HG03045 (cell line): ENCODE measurements around the gene PSRC1.
"Not testable (repeated sequence)": the region's sequence is repeated elsewhere in the genome, so short reads cannot be mapped to it uniquely, and the experiment has no call there.

ENCODE experiments used
- ATAC-seq: cut with Tn5 transposase; IDR thresholded peaks from one replicate; pipeline ENCODE4 v1.9.1; 2021; ENCODE audit warnings: mild to moderate bottlenecking, moderate library complexity; ENCODE audit not compliant: unreplicated experiment

PSRC1 gene

DNA sequence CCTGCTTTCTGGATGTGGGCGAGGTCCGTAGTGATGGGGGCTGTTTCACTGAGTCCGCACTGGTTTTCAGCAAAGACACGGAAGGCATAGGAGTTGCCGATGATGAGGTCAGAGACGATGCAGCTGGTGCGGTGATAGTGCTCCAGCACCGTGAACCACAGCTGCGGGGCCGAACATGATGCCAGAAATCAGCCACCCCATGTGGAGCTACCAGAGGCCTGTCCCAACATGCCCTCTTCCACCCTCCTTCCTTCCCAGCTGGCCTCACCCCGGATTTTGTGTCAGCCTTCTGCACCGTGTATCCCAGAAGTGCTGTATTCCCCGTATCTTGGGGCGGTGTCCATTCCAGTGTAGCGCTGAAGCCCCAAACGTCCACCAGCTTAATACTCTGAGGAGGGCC lies 13.8 kb upstream of the PSRC1 start:
- ATAC-seq, result no peak

DNA sequence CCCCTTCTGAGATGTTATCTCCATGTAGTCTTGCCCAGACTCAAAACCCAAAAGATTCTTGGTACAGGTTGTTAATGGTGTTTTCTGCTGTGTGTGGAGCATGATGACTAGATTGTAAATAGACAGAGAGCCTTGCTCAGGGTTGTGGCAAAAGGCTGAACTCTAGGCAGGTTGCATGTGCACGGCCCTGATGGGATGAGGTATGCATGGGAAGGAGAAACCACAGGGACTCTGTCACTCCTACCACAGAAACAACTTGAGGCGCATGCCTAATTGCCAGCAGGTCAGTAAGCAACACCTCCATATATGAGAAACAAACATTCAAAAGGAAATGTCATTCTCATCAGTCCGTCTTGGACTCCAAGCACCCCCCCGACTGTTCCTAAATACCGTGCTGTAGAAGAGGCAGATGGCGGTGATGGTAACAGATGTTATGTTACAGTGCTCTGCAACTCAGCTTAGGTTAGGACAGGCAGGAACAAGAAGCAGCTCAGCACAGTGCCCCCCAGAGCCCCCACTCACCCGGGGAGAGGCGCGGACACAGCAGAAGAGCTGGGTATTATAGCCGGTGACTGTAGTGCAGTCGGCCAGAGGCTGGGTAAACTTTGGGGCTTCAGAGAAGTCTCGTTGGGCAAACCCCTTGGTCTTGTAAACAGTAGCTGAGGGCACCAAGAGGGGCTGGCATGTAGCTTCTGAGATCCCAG lies 12.9 kb upstream of the PSRC1 start:
- no peak for ATAC-seq

DNA sequence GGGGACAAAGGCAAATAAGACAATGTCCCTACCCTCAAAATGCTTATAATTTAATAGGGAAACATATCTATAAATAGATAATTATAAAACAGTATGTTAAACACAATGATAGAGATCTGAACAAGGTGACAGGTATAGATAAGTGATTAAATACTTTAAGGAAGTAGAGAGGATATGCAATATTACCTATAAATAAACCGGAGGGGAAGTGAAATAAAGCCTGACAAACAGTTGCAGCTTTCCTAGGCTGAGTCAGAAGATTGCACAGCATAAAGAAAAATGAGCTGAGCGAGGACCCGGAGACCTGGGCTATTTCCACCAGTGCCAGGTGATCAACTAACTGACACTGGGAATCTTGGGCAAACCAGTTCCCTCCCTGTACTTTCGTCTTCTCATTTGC lies 11.5 kb upstream of the PSRC1 start:
- no peak for ATAC-seq

DNA sequence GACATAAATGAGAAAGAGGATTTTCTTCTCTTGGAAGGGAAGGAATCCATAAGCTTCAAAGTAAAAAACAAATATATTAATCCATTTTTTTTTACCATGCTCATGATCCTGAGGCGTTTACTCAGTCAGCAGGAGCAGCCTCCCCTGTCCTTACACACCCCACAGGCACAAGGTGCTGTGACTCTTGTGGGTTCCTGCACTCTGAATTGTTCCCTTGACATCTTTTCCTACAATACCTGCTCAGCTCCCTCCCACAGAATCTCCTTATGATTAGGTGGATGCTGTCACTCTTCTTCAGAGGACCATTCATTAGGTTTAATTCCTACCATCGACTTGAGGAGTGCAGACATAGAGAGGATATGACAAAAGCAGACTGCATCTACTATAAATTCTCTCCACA lies 10.1 kb upstream of the PSRC1 start:
- ATAC-seq, result no peak

DNA sequence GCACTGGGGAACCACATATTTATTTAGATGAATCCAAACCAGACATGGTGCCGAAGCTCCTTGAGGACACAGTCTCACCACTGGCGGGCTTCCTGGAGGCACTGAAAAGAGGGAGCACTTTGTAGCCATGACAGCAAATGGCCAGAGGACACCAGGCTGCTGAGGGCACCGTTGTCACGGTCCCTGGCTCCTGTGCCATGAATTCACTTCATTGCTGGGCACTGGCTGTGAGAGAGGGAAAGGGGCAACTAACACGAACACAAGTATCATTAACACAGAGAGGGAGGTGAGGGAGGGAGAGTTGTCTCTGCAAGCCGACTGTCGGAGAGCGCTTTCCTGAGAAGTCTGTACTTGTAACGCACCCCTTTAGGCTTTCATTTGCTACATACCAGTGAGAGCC lies 9.4 kb upstream of the PSRC1 start:
- ATAC-seq, result no peak

DNA sequence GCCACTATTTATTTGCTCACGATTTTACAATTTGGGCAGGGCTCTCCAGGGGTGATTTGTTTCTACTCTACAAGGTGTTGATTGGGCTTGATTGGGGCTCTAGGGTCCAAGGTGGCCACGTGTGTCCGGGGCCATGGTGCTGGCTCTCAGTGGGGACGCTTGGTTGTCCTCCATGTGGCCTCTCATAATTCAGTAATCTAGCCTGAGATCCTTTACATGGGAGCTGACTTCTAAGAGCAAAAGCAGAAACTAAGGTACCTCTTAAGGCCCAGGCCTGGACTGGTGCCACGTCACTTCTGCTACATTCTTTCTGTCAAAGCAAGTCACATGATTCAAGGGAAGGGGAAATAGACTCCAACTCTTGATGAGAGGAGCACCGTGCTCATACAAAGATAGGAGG lies 8.1 kb upstream of the PSRC1 start:
- no peak for ATAC-seq

DNA sequence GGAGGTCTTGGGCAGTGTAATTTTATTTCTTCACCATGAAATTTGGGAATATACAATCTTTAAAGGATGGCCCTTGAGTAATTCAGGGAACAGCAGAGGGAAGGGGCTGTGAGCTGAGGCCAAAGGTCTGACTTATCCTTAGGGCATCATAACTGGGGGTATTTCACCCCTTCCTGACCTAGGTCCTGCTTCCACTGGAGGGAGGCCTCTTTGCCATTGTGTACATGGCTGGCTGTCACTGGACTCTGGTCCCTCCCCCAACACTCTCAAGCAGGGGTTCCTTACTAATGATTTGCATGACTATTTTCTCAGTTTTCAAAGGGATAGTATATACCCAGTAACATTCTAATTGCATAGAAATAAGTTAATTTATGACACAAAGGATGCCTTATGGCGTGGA lies 7.2 kb upstream of the PSRC1 start:
- no peak for ATAC-seq

DNA sequence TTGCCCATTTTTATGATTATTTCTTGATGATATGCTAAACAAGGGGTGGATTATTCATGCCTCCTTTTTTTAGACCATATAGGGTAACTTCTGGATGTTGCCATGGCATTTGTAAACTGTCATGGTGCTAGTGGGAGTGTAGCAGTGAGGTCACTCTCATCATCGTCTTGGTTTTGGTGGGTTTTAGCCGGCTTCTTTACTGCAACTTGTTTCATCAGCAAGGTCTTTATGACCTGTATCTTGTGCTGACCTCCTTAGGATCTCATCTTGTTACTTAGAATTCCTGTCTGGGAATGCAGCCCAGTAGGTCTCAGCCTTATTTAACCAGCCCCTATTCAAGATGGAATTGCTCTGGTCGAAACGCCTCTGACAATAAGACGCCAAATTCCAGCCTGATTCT lies 3.8 kb upstream of the PSRC1 start:
- not testable (repeated sequence) for ATAC-seq

DNA sequence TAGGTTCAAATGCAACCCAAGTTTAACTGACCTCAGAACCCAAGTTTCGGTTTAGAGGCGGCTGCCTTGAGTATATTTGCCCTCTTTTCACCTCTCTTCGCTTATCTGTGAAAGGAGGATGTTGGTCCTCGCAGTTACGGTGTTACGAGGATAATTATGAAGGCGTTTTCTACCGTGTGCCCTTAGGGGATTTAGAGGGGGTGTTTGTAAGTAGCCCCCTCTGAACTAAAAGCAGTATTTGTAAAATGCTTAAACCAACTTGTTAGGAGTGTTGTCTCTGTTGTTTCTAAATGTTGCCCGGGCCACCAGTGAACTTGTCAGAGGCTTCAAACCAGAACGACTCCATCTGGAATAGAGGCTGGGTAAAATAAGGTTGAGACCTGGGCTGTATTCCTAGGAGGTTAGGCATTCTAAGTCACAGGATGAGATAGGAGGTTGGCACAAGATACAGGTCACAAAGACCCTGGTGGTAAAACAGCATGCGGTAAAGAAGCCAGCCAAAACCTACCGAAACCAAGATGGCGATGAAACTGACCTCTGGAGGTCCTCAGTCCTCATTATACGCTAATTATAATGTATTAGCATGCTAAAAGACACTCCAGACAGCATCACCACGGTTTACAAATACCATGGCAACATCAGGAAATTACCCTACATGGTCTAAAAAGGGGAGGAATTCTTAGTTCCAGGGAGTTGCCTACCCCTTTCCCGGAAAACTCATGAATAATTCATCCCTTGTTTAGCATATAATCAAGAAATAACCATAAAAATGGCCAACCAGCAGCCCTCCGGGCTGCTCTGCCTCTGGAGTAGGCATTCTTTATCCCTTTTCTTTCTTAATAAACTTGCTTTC lies 1.0 kb upstream of the PSRC1 start:
- ATAC-seq, result peak; percentile 35

DNA sequence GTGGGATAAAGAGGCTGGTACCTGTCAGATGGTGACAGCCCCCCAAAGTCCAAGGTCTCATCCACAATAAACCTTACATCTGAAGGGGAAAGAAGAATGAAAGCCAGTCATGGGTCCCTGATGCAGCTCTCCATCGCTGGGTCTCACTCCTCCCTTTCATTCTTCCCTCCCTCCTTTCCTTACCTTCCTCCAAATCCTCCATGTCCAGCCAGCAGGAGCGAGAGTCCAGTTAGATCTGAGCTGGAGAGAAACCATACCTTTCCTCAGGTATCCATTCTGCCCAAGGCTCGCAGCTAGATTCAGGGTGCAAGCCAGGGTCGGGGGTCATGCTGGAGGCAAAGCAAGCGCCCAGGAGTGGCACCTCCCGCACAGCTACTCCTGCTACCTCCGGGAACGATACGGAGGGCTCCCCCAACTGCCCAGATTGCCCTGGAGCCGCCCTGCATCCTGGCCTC lies 421 bp downstream of the PSRC1 start:
- no peak for ATAC-seq

DNA sequence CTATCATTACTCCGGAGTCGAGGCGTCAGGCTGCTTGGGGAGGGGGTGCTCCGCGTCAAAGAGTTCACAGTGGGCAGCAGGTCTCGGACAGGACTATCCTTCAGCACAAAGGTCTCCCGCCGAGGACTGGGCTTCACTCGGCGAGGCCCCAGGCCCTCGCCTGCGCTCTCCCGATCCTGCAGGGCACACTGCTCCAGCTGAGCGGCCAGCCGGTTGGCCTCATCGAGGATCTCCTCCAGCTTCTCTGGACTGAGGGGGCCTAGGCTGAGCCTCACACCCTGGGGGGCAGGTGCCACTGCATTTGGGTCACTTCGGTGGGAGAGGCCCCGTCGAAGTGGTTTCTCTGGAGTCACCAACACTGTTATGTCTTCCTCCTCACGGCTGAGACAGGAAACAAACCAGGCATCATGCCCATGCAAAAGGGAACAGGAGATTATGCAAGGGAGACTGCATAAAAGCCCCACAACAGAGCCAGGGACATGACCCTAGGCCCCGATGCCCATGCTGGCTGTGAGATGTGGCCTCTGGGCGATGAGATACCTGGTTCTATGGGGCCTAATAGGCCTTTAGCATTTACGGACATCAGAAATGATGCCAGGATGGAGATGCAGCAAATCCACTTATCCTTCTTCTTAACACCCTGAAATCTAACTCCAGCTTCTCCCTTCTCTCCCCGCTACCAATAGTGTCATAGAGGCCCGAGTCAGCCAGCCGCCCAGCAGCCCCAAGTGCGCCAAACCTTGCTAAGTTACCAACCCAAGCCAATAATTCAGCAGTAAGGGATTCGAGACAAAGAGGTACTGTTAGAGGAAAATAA lies 1.1 kb downstream of the PSRC1 start:
- ATAC-seq, result no peak

DNA sequence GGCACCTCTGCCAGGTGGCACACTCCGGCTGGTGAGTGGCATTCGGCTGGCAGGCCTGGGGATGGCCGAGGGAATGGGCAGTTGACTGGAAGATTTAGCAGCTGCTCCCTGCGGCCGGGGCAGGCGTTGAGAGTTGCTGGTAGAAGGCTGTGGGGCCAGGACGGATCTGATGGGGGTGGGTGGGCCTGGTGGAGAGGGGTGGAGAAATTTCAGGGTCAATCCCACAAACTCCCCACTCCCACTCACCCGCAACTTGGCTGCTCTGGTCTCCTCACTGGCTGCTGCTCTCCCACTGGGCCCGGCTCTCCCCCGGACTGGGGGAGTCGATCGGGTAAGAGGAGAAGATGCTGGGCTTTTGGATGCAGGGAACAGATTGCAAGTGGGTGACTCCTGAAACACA lies 2.1 kb downstream of the PSRC1 start:
- ATAC-seq, result no peak

DNA sequence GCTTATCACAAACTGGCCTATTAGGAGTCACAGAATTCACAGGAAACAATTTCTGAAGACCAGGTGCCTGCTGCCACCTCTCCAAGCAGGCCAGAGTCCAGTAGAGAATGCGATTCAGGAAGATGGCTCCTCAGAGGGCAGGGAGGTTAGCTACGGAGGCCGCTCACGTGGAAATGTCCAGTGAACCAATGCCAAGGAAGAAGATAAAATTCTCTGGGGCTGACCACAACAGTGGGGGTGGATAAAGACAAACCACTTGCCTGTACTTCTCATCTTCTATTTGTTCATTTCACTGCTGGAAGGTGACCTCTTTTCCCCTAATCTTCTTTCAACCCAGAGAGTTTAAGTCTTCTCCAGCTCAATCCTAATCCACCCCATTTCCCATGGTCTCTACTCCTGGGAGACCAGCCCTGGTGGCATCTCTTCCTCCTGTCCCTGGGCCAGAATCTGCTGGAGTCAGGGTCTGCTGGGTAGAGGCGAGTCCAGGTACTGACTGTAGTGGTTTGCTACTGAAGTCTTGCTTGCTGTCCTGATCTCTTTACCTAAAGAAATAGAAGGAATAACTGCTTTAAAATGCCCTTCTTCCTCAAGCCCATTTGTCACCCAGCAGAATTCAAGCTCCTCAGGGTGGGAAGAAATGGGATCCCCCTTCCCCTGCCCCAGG lies 3.2 kb downstream of the PSRC1 start:
- ATAC-seq, result no peak

DNA sequence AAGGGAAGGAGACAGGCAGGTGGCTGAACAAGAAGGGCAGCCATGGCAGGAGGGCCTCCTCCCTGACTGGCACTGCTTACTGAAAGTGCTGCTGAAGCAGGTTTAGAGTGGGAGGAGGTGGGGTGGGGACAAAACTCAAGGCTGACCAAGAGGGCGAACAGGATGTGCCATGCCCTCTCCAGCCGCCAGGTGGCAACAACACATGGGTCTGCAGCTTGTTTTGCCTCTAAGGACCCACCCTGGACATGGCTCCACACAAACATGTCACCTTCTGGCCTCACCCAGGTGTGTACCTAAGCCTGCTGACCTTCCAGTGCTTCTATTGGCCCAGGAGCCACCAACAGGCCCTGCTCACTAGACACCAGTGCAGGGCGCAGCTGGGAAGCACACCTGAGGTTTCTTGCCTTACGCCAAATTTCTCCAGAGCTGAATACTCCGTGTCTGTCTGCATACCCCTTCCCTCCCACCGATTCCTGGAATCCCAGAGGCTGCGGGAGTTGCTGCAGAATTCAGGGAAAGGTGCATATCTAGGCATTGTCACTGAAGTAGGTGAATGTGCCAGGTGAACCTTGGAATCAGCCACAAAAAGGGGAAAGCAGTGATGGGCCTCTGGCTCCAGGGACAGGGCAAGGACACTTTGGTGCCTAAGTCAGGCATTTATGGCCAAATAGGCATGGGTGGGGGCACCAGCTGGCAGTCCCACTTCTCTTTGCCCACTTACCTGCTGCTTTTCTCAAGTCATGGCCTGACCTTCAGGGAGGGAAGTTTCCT lies 5.3 kb downstream of the PSRC1 start:
- ATAC-seq, result peak; percentile 81

DNA sequence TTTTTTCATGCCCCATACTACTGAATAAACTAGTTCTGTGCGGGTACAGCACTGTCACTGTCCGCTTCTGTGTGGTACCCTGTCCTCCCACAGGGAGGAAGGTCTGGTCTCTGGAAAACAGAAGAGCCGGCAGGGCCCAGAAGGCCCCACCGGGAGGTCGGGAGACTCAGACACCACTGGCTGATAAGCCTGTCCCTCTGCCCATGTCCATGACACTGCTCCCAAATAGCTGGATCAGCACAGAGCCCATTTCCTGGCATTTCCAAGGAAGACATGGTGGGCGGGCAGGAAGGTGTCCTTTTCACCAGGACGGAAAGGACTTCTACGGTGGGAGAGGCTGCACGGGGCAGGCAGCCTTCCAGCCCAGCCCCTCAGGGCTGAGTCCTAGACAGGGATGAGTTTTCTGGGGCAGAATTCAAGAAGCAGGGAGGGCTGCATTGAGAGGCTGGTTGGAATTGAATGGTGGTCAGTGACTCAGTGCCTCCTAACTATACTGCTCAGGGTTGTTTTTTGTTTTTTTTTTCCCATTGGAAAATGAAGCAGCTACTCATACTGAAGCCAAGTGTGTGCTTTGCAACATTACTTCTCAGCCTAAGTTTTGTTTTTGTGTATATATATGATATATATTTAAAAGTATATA lies 7.1 kb downstream of the PSRC1 start:
- no peak for ATAC-seq

DNA sequence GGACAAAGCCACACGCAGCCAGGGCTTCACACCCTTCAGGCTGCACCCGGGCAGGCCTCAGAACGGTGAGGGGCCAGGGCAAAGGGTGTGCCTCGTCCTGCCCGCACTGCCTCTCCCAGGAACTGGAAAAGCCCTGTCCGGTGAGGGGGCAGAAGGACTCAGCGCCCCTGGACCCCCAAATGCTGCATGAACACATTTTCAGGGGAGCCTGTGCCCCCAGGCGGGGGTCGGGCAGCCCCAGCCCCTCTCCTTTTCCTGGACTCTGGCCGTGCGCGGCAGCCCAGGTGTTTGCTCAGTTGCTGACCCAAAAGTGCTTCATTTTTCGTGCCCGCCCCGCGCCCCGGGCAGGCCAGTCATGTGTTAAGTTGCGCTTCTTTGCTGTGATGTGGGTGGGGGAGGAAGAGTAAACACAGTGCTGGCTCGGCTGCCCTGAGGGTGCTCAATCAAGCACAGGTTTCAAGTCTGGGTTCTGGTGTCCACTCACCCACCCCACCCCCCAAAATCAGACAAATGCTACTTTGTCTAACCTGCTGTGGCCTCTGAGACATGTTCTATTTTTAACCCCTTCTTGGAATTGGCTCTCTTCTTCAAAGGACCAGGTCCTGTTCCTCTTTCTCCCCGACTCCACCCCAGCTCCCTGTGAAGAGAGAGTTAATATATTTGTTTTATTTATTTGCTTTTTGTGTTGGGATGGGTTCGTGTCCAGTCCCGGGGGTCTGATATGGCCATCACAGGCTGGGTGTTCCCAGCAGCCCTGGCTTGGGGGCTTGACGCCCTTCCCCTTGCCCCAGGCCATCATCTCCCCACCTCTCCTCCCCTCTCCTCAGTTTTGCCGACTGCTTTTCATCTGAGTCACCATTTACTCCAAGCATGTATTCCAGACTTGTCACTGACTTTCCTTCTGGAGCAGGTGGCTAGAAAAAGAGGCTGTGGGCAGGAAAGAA lies 8.1 kb downstream of the PSRC1 start:
- no peak for ATAC-seq

DNA sequence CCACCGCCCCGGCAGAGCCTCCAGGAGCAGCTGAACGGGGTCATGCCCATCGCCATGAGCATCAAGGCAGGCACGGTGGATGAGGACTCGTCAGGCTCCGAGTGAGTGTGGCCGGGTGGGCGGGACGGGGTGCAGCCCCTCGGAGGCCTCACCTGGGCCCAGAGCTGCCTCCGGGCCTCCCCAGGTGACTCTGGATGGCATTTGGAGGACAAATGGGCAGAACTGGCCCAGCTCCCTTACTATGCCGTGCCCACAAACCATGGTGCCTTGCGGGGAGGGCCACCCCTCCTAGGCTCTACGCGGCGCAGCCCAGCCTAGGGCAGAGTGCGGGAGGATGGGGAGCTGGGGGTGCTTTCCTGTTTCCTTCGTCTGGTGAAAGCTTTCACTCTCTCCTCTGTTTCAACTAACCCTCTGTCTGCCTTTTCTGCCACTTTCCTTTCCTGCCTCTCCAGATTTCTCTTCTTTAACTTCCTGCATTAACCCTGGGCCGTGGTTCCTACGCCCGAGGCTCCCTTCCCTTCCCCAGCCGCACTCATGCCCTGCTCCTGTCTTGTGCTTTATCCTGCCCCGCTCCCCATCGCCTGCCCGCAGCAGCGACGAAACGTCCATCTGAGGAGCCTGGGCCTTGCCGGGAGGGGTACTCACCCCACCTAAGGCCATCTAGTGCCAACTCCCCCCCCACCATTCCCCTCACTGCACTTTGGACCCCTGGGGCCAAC lies 9.2 kb downstream of the PSRC1 start:
- no peak for ATAC-seq
